CD4-positive, alpha-beta T cell (primary cell): ENCODE results near the gene GRM5. TPM values are rescaled to one million over a fixed set of nuclear protein-coding genes. Genes with fewer than 3 reads are reported as not detected.

Source experiments
- ATAC-seq: fragments of 200-7000 bp; cut with Tn5 transposase; one replicate; pipeline ENCODE4 v1.10.0; 2022; ENCODE audit warnings: mild to moderate bottlenecking; ENCODE audit not compliant: poor library complexity
- CTCF ChIA-PET: fragments of 350-600 bp; sonication (Branson Sonifier 250); formaldehyde crosslinking; loops from one replicate; lab custom pipeline; 2021; ENCODE audit warnings: antibody characterized with exemption, inconsistent platforms; lab: Charles Lee
- POLR2A ChIA-PET: fragments of 350-600 bp; sonication (Branson Sonifier 250); formaldehyde crosslinking; loops from one replicate; lab custom pipeline; 2021; ENCODE audit warnings: antibody characterized with exemption, inconsistent platforms; lab: Charles Lee
- DNase-seq, 14 experiments: peaks; one replicate each; pipeline ENCODE4 v3.0.0-alpha.2; 2013 to 2020; ENCODE audit warnings: mixed read lengths in 2 of 14
- H3K27ac ChIP-seq, 2 donors: one replicate each; pipeline versions ENCODE4 v1.5.1 to v1.7.0; 2013; ENCODE audit warnings: low read length in 2 of 2, low read depth in 1 of 2, mild to moderate bottlenecking in 1 of 2
- H3K27me3 ChIP-seq, 2 experiments: 1 replicate in 1 of 2; 2 replicates in 1 of 2; pipeline versions ENCODE4 v1.6.1 to v1.7.0; 2013; ENCODE audit warnings: low read length in 2 of 2, control low read depth in 1 of 2, mild to moderate bottlenecking in 1 of 2, moderate library complexity in 1 of 2; ENCODE audit not compliant: insufficient read depth in 2 of 2, control insufficient read depth in 1 of 2
- H3K36me3 ChIP-seq: one replicate; pipeline ENCODE4 v1.6.1; 2013; ENCODE audit warnings: low read length, control low read depth; ENCODE audit not compliant: insufficient read depth
- H3K4me1 ChIP-seq: one replicate; pipeline ENCODE4 v1.6.1; 2013; ENCODE audit warnings: low read length, control low read depth; ENCODE audit not compliant: insufficient read depth
- H3K4me3 ChIP-seq: one replicate; pipeline ENCODE4 v1.5.1; 2013; ENCODE audit warnings: mild to moderate bottlenecking, low read length, moderate library complexity
- H3K9me3 ChIP-seq, 2 experiments: 1 replicate in 1 of 2; 2 replicates in 1 of 2; pipeline versions ENCODE4 v1.6.1 to v1.7.0; 2013; ENCODE audit warnings: low read length in 2 of 2, mild to moderate bottlenecking in 2 of 2, control low read depth in 1 of 2, moderate library complexity in 1 of 2; ENCODE audit not compliant: control insufficient read depth in 1 of 2, insufficient read depth in 1 of 2
- H3K27ac Mint-ChIP-seq: one replicate; pipeline ENCODE4 v1.8.0; 2020; ENCODE audit warnings: mixed read lengths
- H3K27me3 Mint-ChIP-seq: one replicate; pipeline ENCODE4 v1.8.0; 2021; ENCODE audit warnings: mixed read lengths
- H3K36me3 Mint-ChIP-seq: one replicate; pipeline ENCODE4 v1.8.0; 2021; ENCODE audit warnings: low read depth, mixed read lengths
- H3K4me1 Mint-ChIP-seq: one replicate; pipeline ENCODE4 v1.8.0; 2021; ENCODE audit warnings: low read depth, mixed read lengths
- H3K4me3 Mint-ChIP-seq: one replicate; pipeline ENCODE4 v1.8.0; 2020; ENCODE audit warnings: mild to moderate bottlenecking, mixed read lengths
- H3K9me3 Mint-ChIP-seq: one replicate; pipeline ENCODE4 v1.8.0; 2020; ENCODE audit warnings: mixed read lengths
- intact Hi-C, 2 experiments: fragments of 100-400 bp; cut with DNase I in 1 of 2; cut with micrococcal nuclease in 1 of 2; formaldehyde crosslinking; loops; one replicate each; pipeline versions ENCODE4 v1.15.1 to v1.9.0; 2023 to 2025; cut with DNase I, micrococcal nuclease
- total RNA-seq, 174 experiments: library from RNA in 2 of 174; stranded (reverse) in 2 of 174; gene quantifications; one replicate each; pipeline ENCODE4 v1.2.3 and lab custom pipeline; 2021 to 2026
- TF ChIP-seq, protein P1 (sequence below): fragments of 200-600 bp; IDR thresholded peaks from one replicate; pipeline ENCODE4 v1.8.0; 2022; ENCODE audit warnings: antibody characterized with exemption, mild to moderate bottlenecking

GRM5 gene
- total RNA-seq, 2 experiments from 2014 or later = not detected

DNA sequence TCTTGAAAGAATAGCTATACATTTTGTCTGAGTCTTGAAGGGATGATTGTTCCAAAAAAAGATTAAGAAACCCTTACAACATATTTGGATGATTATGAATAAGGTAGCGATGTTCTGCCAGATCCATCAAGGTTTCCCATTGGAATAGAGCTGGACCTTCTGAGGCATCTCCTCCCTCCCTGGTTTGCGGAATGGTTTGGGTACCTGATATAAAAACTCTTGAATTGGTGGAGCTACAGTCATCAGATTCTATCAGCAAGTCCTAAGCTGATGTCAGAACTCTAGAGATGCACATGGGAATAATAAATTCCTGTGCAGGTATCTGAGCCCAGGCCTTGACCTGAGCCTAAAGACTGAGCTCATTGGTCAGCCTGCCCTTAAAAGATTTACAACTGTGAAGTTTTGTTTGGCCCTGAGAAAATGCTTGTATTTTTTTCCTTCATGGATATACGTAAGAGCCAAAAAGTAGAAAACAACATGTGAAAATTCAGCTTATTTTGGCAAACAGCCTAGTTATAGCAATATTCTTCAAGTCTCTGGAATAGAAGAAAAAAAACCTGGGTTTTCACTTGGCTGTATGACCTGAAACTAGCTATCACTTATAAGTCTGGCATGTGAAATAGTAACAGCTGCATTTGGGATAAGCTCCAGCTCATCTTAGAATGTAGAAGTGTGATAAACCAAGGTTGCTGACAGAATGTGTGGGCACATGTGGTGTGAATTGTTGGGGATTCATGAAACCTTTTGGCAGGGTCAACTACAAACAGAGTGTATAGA is 462.5 kb downstream of the GRM5 start:
- TF ChIP-seq, protein P1, sequence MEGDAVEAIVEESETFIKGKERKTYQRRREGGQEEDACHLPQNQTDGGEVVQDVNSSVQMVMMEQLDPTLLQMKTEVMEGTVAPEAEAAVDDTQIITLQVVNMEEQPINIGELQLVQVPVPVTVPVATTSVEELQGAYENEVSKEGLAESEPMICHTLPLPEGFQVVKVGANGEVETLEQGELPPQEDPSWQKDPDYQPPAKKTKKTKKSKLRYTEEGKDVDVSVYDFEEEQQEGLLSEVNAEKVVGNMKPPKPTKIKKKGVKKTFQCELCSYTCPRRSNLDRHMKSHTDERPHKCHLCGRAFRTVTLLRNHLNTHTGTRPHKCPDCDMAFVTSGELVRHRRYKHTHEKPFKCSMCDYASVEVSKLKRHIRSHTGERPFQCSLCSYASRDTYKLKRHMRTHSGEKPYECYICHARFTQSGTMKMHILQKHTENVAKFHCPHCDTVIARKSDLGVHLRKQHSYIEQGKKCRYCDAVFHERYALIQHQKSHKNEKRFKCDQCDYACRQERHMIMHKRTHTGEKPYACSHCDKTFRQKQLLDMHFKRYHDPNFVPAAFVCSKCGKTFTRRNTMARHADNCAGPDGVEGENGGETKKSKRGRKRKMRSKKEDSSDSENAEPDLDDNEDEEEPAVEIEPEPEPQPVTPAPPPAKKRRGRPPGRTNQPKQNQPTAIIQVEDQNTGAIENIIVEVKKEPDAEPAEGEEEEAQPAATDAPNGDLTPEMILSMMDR = no peak

DNA sequence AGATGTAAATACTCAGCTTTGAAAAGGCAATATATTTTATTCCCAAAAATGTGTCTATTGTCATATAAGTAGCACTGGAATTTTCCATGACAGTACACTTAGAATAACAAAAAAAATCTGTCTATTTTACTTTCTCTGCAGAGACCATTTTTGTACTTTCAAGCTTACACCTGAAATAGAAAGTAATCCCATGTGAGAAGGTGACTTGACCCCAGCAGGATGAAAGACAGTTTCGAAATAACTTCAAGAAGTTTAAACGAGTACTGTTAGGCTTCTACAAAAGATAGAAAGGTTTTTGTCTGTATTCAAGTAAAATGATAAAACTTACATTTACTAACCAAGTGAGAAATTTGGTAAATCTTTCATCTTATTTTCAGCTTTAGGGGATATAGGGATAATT is 468.4 kb downstream of the GRM5 start:
- no peaks in the 10 kb centered on the region for H3K4me1 ChIP-seq
- TF ChIP-seq, protein P1 = no peak
- Mint-ChIP-seq H3K27ac (no peak overlapping the region), H3K9me3 (no peaks in the 10 kb centered on the region), H3K36me3 (no peaks in the 10 kb centered on the region), H3K27me3 (no peaks in the 10 kb centered on the region), H3K4me3 (no peak overlapping the region), H3K4me1 (peaks cover 17% of the 10 kb centered on the region)
- POLR2A ChIA-PET = interaction anchor here (0.7 kb wide), 1 partner anchor 20 kb away, joined by 3 read pairs; no protein-coding TSS in a partner anchor
- H3K9me3 ChIP-seq = no peaks in the 10 kb centered on the region
- no peaks in the 10 kb centered on the region for H3K27me3 ChIP-seq
- no peak overlapping the region for H3K4me3 ChIP-seq
- CTCF ChIA-PET = no interaction called here
- H3K27ac ChIP-seq = no peak overlapping the region
- ATAC-seq (no peak), DNase-seq (no peak)
- intact Hi-C loops = no loop called here
- H3K36me3 ChIP-seq = no peaks in the 10 kb centered on the region

More for the DNA sequence above, 462.5 kb downstream of the GRM5 start:
- ChIA-PET POLR2A (no interaction called here), CTCF (interaction anchor here (1.1 to 1.2 kb wide), 2 partner anchors 8 to 10 kb away, joined by 3 read pairs; no protein-coding TSS in a partner anchor)
- no peak overlapping the region for H3K27ac Mint-ChIP-seq
- no peaks in the 10 kb centered on the region for H3K27me3 Mint-ChIP-seq
- DNase-seq (no peak), ATAC-seq (no peak)
- no peaks in the 10 kb centered on the region for H3K36me3 Mint-ChIP-seq
- peaks cover 4% of the 10 kb centered on the region for H3K4me1 Mint-ChIP-seq
- intact Hi-C loops = no loop called here
- Histone ChIP-seq H3K27ac (no peak overlapping the region), H3K4me1 (no peaks in the 10 kb centered on the region), H3K9me3 (no peaks in the 10 kb centered on the region), H3K36me3 (no peaks in the 10 kb centered on the region), H3K4me3 (no peak overlapping the region), H3K27me3 (no peaks in the 10 kb centered on the region)
- no peak overlapping the region for H3K4me3 Mint-ChIP-seq
- H3K9me3 Mint-ChIP-seq = peaks cover 5% of the 10 kb centered on the region

DNA sequence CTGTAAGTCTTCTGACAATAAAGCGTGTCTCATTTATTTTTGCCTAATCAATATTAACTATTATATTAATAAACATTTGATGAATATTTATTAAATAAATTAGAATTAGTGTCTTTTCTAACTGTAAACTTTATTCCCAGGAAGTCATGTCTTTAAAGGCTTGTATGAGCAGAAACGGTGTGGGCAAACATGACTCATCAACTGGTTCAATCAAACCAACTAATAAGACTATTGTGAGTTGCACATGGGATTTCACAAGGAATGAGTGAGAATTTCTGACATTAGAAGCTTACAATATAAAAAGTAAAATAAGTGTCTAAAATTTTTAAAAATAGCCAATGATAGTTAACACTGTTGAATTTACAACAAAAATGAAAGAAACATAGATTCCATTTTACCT is 469.0 kb downstream of the GRM5 start:
- Mint-ChIP-seq H3K4me1 (peaks cover 17% of the 10 kb centered on the region), H3K4me3 (no peak overlapping the region), H3K27ac (no peak overlapping the region), H3K36me3 (no peaks in the 10 kb centered on the region), H3K27me3 (no peaks in the 10 kb centered on the region), H3K9me3 (no peaks in the 10 kb centered on the region)
- Histone ChIP-seq H3K36me3 (no peaks in the 10 kb centered on the region), H3K9me3 (no peaks in the 10 kb centered on the region), H3K27ac (no peak overlapping the region), H3K4me3 (no peak overlapping the region), H3K27me3 (no peaks in the 10 kb centered on the region), H3K4me1 (no peaks in the 10 kb centered on the region)
- POLR2A ChIA-PET = no interaction called here
- CTCF ChIA-PET = no interaction called here
- ATAC-seq (no peak), DNase-seq (no peak)
- TF ChIP-seq, protein P1 = no peak
- intact Hi-C loops = no loop called here
